MCF 10A (cell line): Measurements from ENCODE around the gene CDH11. TPM values are rescaled to one million over a fixed set of nuclear protein-coding genes. Genes with fewer than 3 reads are reported as not detected.

Experiments
- BruUV-seq: library from RNA; stranded (reverse); fragments of 400-500 nt; replicated peaks from 2 replicates; lab custom pipeline; 2021; lab: Mats Ljungman, UMichigan
- CTCF ChIA-PET: fragments of 300-600 bp; sonication (Branson Sonifier 250); formaldehyde crosslinking; extraction: SDS; loops from one replicate; lab custom pipeline; 2021; ENCODE audit warnings: antibody characterized with exemption, inconsistent platforms; lab: Yijun Ruan, JAX
- POLR2A ChIA-PET: fragments of 300-600, 350-650 bp; sonication (Branson Sonifier 250); formaldehyde crosslinking; extraction: SDS; loops from one replicate; lab custom pipeline; 2020; ENCODE audit warnings: antibody characterized with exemption, inconsistent platforms; lab: Yijun Ruan, JAX
- DNase-seq: peaks from one replicate; pipeline ENCODE4 v3.0.0-alpha.2; 2018; ENCODE audit not compliant: unreplicated experiment
- H3K27ac Mint-ChIP-seq: one replicate; pipeline ENCODE4 v1.8.0; 2022; ENCODE audit warnings: mild to moderate bottlenecking, low read depth, mixed read lengths; ENCODE audit not compliant: unreplicated experiment
- H3K27me3 Mint-ChIP-seq: one replicate; pipeline ENCODE4 v1.8.0; 2022; ENCODE audit warnings: mixed read lengths; ENCODE audit not compliant: insufficient read depth, unreplicated experiment
- H3K36me3 Mint-ChIP-seq: one replicate; pipeline ENCODE4 v1.8.0; 2022; ENCODE audit warnings: mild to moderate bottlenecking, moderate library complexity, mixed read lengths; ENCODE audit not compliant: insufficient read depth, unreplicated experiment
- H3K4me1 Mint-ChIP-seq: one replicate; pipeline ENCODE4 v1.8.0; 2022; ENCODE audit warnings: mixed read lengths; ENCODE audit not compliant: insufficient read depth, unreplicated experiment
- H3K4me3 Mint-ChIP-seq: one replicate; pipeline ENCODE4 v1.8.0; 2022; ENCODE audit warnings: mild to moderate bottlenecking, moderate library complexity, mixed read lengths; ENCODE audit not compliant: unreplicated experiment
- H3K9me3 Mint-ChIP-seq: one replicate; pipeline ENCODE4 v1.8.0; 2022; ENCODE audit warnings: mixed read lengths; ENCODE audit not compliant: unreplicated experiment
- CTCF ChIP-seq: fragments of 200-600 bp; IDR thresholded peaks from one replicate; pipeline ENCODE4 v1.8.0; 2022; ENCODE audit warnings: antibody characterized with exemption, mild to moderate bottlenecking; ENCODE audit not compliant: unreplicated experiment
- intact Hi-C: fragments of 100-400 bp; cut with micrococcal nuclease; formaldehyde crosslinking; loops from 2 replicates; pipeline ENCODE4 v1.14.1; 2022
- total RNA-seq: library from RNA; stranded (reverse); gene quantifications from 2 replicates; pipeline ENCODE4 v1.2.3, GENCODE V29; 2022

CDH11 gene
- total RNA-seq, 1 experiment from 2014 or later: 0.33 TPM

DNA sequence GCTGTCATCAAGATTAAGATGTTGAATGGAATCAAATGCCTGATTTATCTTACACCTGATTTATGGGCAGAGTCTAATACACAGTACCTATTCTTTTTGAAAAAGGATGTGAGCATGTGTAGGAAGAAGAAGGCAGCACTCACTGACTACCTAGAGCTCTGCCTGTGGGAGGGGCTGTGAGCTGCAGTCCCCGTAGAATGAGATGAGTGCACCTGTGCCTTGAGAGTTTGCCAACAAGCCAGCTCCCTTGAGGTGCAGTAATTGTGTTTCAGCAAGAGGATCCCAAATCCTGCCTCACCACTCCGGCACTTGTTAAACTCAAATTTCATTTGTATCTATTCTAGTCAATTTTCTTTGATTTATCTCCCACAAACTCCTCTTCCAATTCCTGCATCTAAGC is 46.0 kb downstream of the CDH11 start:
- H3K27ac Mint-ChIP-seq: no peak overlapping the region

GRCh38 chr16:65071433-65072311 is 50.2 kb downstream of the CDH11 start:
- BruUV-seq: no TSS peak
- no peak for DNase-seq
- Mint-ChIP-seq H3K4me1 (peaks cover 11% of the 10 kb centered on the region), H3K27me3 (no peaks in the 10 kb centered on the region), H3K36me3 (no peaks in the 10 kb centered on the region), H3K27ac (no peak overlapping the region), H3K4me3 (no peak overlapping the region), H3K9me3 (no peaks in the 10 kb centered on the region)
- TF ChIP-seq CTCF: no peak
- intact Hi-C loops: no loop called here
- CTCF ChIA-PET: interaction anchor here (0.6 to 1.7 kb wide), 2 partner anchors 13 to 49 kb away, joined by 3 read pairs; no protein-coding TSS in a partner anchor
- POLR2A ChIA-PET: interaction anchor here (0.5 kb wide), 1 partner anchor 200 kb away, joined by 3 read pairs; no protein-coding TSS in a partner anchor

More for the DNA sequence above, 46.0 kb downstream of the CDH11 start:
- TF ChIP-seq CTCF: no peak
- no TSS peak for BruUV-seq
- DNase-seq: no peak
- no peaks in the 10 kb centered on the region for H3K9me3 Mint-ChIP-seq
- ChIA-PET POLR2A (no interaction called here), CTCF (interaction anchor here (0.6 kb wide), 1 partner anchor 96 kb away, joined by 6 read pairs; no protein-coding TSS in a partner anchor)
- peaks cover 2% of the 10 kb centered on the region for H3K4me1 Mint-ChIP-seq
- H3K4me3 Mint-ChIP-seq: no peak overlapping the region
- no peaks in the 10 kb centered on the region for H3K36me3 Mint-ChIP-seq
- intact Hi-C loops: no loop called here
- H3K27me3 Mint-ChIP-seq: no peaks in the 10 kb centered on the region

GRCh38 chr16:65070831-65071432 is 50.9 kb downstream of the CDH11 start:
- DNase-seq: peak; percentile 90
- ChIA-PET CTCF (interaction anchor here (1.7 kb wide), 1 partner anchor 14 kb away, joined by 3 read pairs; no protein-coding TSS in a partner anchor), POLR2A (no interaction called here)
- Mint-ChIP-seq H3K4me3 (no peak overlapping the region), H3K27ac (no peak overlapping the region), H3K27me3 (no peaks in the 10 kb centered on the region), H3K36me3 (no peaks in the 10 kb centered on the region), H3K4me1 (peaks cover 11% of the 10 kb centered on the region), H3K9me3 (no peaks in the 10 kb centered on the region)
- intact Hi-C loops: no loop called here
- no TSS peak for BruUV-seq
- TF ChIP-seq CTCF: no peak

- Mint-ChIP-seq H3K27ac (no peak overlapping the region), H3K27me3 (no peaks in the 10 kb centered on the region), H3K9me3 (no peaks in the 10 kb centered on the region), H3K4me3 (no peak overlapping the region), H3K4me1 (peaks cover 11% of the 10 kb centered on the region), H3K36me3 (no peaks in the 10 kb centered on the region)
- POLR2A ChIA-PET: no interaction called here
- no peak for TF ChIP-seq CTCF
- intact Hi-C loops: no loop called here
- peak; percentile 34 for DNase-seq
- CTCF ChIA-PET: interaction anchor here (0.6 kb wide), 1 partner anchor 935 kb away, joined by 7 read pairs; no protein-coding TSS in a partner anchor
- BruUV-seq: no TSS peak
Observed at GRCh38 chr16:65069766-65070165, 52.1 kb downstream of the CDH11 start.
